GM10248 (cell line): ENCODE measurements around the gene OTOP2.
"Not testable (repeated sequence)": the region's sequence is repeated elsewhere in the genome, so short reads cannot be mapped to it uniquely, and the experiment has no call there.

Experiments
- CTCF ChIA-PET: fragments of 300-600 bp; sonication (Branson Sonifier 250); formaldehyde crosslinking; extraction: SDS; loops from one replicate; lab custom pipeline; 2021; ENCODE audit warnings: antibody characterized with exemption; lab: Yijun Ruan, JAX
- POLR2A ChIA-PET: fragments of 350-650 bp; sonication (Branson Sonifier 250); formaldehyde crosslinking; extraction: SDS; loops from one replicate; lab custom pipeline; 2020; ENCODE audit warnings: antibody characterized with exemption; lab: Yijun Ruan, JAX
- DNase-seq: peaks from one replicate; pipeline ENCODE4 v3.0.0; 2012; ENCODE audit errors: extremely low spot score
- CTCF ChIP-seq: IDR thresholded peaks from 2 replicates; pipeline ENCODE4 v1.5.1; 2012; ENCODE audit warnings: mild to moderate bottlenecking, low read depth; ENCODE audit errors: extremely low read depth, missing control alignments, control extremely low read depth

OTOP2 gene

GRCh38 chr17:74900208-74900607 lies 23.9 kb upstream of the OTOP2 start:
- CTCF ChIA-PET: interaction anchor here (1.4 to 1.6 kb wide), 2 partner anchors 38 to 62 kb away, joined by 3 to 4 read pairs; no protein-coding TSS in a partner anchor
- POLR2A ChIA-PET: no interaction called here
- no peak for TF ChIP-seq CTCF
- DNase-seq: no peak

- no peak for DNase-seq
- ChIA-PET POLR2A (no interaction called here), CTCF (interaction anchor here (1.6 kb wide), 1 partner anchor 60 kb away, joined by 3 read pairs; no protein-coding TSS in a partner anchor)
- TF ChIP-seq CTCF: no peak
Measured at GRCh38 chr17:74901353-74902135, 22.5 kb upstream of the OTOP2 start.

GRCh38 chr17:74903034-74903433 lies 21.0 kb upstream of the OTOP2 start:
- POLR2A ChIA-PET: no interaction called here

GRCh38 chr17:74903671-74904070 lies 20.4 kb upstream of the OTOP2 start:
- POLR2A ChIA-PET: no interaction called here
- no peak for DNase-seq
- CTCF ChIA-PET: interaction anchor here (1.0 to 1.1 kb wide), 2 partner anchors 20 to 35 kb away, joined by 3 read pairs; partner anchors contain the start of gene OTOP2
- TF ChIP-seq CTCF: no peak

More at GRCh38 chr17:74903034-74903433, 21.0 kb upstream of the OTOP2 start:
- CTCF ChIA-PET: interaction anchor here (1.0 to 1.1 kb wide), 2 partner anchors 21 to 35 kb away, joined by 3 read pairs; partner anchors contain the start of gene OTOP2
- TF ChIP-seq CTCF: no peak
- no peak for DNase-seq

- DNase-seq: no peak
- CTCF ChIA-PET: interaction anchor here (1.3 kb wide), 1 partner anchor 9 kb away, joined by 4 read pairs; no protein-coding TSS in a partner anchor
- TF ChIP-seq CTCF: no peak
- POLR2A ChIA-PET: no interaction called here
Measured at GRCh38 chr17:74904687-74905409, 19.2 kb upstream of the OTOP2 start.

- DNase-seq, POLR2A ChIA-PET: not testable (repeated sequence)
- CTCF ChIA-PET: interaction anchor here (1.1 to 1.7 kb wide), 4 partner anchors 10 to 56 kb away, joined by 5 to 6 read pairs (median 5); no protein-coding TSS in a partner anchor
Measured at GRCh38 chr17:74906214-74906793, 17.8 kb upstream of the OTOP2 start.
